Small intestine (tissue), 7 donors: ENCODE data around the gene SEC61B. TPM values are rescaled to one million over a fixed set of nuclear protein-coding genes. Genes with fewer than 3 reads are reported as not detected.
"Not testable (repeated sequence)": the region's sequence is repeated elsewhere in the genome, so short reads cannot be mapped to it uniquely, and the experiment has no call there.

Experiments used
- DNase-seq, 2 donors: peaks; one replicate each; pipeline versions ENCODE4 v3.0.0 to v3.0.0-alpha.2; 2013
- FAIRE-seq: peaks from 2 replicates; lab custom pipeline; 2012; peaks lifted over from hg19 to GRCh38; lab: Jason Lieb, UNC
- H3K27ac ChIP-seq, 3 donors: one replicate each; pipeline ENCODE4 v1.5.1; 2013; ENCODE audit warnings: low read length in 2 of 3, mild to moderate bottlenecking in 2 of 3, control low read depth in 1 of 3, inconsistent platforms in 1 of 3, low read depth in 1 of 3, moderate library complexity in 1 of 3
- H3K27me3 ChIP-seq, 3 donors: one replicate each; pipeline ENCODE4 v1.6.1; 2013; ENCODE audit warnings: low read length in 3 of 3, inconsistent platforms in 1 of 3; ENCODE audit not compliant: control insufficient read depth in 3 of 3, insufficient read depth in 3 of 3
- H3K36me3 ChIP-seq, 3 donors: one replicate each; pipeline ENCODE4 v1.6.1; 2013; ENCODE audit warnings: low read length in 3 of 3, inconsistent platforms in 1 of 3, low read depth in 1 of 3, mild to moderate bottlenecking in 1 of 3, moderate library complexity in 1 of 3; ENCODE audit not compliant: control insufficient read depth in 3 of 3, insufficient read depth in 2 of 3
- H3K4me1 ChIP-seq, 3 donors: one replicate each; pipeline ENCODE4 v1.6.1; 2013; ENCODE audit warnings: low read length in 2 of 3, inconsistent platforms in 1 of 3, low read depth in 1 of 3, mild to moderate bottlenecking in 1 of 3, moderate library complexity in 1 of 3; ENCODE audit not compliant: control insufficient read depth in 3 of 3, insufficient read depth in 2 of 3
- H3K4me3 ChIP-seq, 3 donors: one replicate each; pipeline ENCODE4 v1.5.1; 2013; ENCODE audit warnings: low read length in 3 of 3, control low read depth in 1 of 3, inconsistent platforms in 1 of 3, low read depth in 1 of 3, mild to moderate bottlenecking in 1 of 3, moderate library complexity in 1 of 3
- H3K9me3 ChIP-seq, 2 donors: one replicate each; pipeline ENCODE4 v1.6.1; 2013; ENCODE audit warnings: low read depth in 1 of 2, low read length in 1 of 2; ENCODE audit not compliant: control insufficient read depth in 2 of 2, insufficient read depth in 1 of 2
- WGBS, 3 donors: extraction: QIAGEN DNeasy Blood & Tissue Kit; methylation state at CpG; one replicate each; pipeline ENCODE4 v1.1.7; 2013; 5-methylcytosine and 5-hydroxymethylcytosine counted together
- polyA plus RNA-seq, 4 donors: library from polyadenylated mRNA; stranded (reverse) in 3 of 4; unstranded in 1 of 4; fragments of 200-250 nt in 3 of 4; fragments of 120-200 nt in 1 of 4; gene quantifications; one replicate each; pipeline versions ENCODE4 v1.2.1 to v1.2.3, GENCODE V29; 2013
- donor health status: healthy with polysubstance abuse.
- donor health status: control.
- donor health status: control.
- donor health status: Bipolar disorder and iron deficiency.
- donor health status: healthy.

Gene SEC61B
- polyA plus RNA-seq, 4 donors, result 191 to 382 (median 281) TPM

DNA sequence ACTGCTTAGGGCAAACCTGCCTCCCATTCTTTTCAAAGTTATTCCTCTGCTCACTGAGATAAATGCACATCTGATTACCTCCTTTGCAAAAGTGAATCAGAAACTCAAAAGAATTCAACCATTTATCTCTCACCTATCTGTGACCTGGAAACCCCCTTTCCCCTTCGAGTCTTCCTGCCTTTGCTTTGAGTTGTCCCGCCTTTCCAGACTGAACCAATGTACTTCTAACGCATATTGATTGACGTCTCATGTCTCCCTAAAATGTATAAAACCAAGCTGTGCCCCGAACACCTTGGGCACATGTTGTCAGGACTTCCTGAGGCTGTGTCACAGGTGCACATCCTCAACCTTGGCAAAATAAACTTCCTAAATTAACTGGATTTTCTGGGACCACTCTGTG is 25.6 kb upstream of the SEC61B start:
- not testable (repeated sequence) for FAIRE-seq

DNA sequence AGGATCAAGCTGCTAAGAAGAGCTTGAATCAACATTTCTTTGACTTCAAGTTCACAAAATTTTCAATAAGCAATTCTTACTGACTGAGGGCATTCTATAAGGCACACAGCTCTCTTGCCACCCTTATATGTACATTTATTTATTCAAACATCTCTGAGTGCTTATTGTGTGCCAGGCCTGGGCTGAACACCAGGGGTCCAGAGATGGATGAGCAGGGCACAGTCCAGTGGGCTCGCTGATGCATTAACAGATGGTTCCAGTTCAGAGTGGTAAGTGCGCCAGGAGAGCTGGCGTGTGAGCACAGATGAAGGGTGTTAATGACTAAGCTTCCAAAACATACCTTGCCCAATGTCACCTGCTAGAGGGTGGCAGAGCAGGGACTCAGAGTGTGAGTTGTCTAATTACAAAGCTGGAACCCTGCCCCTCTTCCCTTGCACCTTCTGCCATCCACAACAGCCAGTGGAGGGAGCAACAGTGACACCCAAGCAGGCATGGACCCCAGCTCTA is 24.9 kb upstream of the SEC61B start:
- H3K27me3 ChIP-seq, result peaks cover 0 to 3% (median 0%) of the 10 kb centered on the region in 3 donors
- WGBS, 3 donors, result 90 to 97% (median 94%) methylated on average over 3 of the region's 3 CpGs
- H3K4me3 ChIP-seq, result no peak overlapping the region
- H3K9me3 ChIP-seq, result no peaks in the 10 kb centered on the region
- H3K27ac ChIP-seq, result no peak overlapping the region
- FAIRE-seq (no peak), DNase-seq (no peak)
- H3K4me1 ChIP-seq, result no peaks in the 10 kb centered on the region
- no peaks in the 10 kb centered on the region for H3K36me3 ChIP-seq

More for the DNA sequence above, 25.6 kb upstream of the SEC61B start:
- not testable (repeated sequence) for H3K4me1 ChIP-seq, DNase-seq, H3K36me3 ChIP-seq, H3K27me3 ChIP-seq, H3K4me3 ChIP-seq, H3K27ac ChIP-seq, H3K9me3 ChIP-seq
- 79 to 88% (median 86%) methylated on average over 5 of the region's 5 CpGs for whole genome bisulfite sequencing, 3 donors

DNA sequence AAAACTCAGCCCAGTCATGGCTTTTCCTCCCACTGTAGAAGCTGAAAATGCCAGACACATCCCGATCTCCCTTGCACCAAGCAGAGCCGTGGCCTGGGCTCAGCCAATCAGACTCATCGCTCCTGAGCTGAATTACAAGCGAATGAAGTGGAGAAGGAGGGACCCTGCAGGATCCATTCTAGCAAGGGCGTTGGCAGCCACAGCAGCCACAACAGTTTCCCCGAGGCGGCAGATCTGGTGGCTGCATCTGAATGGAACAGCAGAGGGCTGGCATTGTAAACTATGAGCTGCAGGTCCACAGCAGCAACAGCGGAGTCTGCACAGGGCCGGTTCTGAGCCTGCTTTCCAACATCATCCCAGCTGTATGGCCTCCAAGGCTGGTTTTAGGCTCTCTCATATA is 24.1 kb upstream of the SEC61B start:
- Histone ChIP-seq H3K4me3 (no peak overlapping the region), H3K9me3 (no peaks in the 10 kb centered on the region), H3K36me3 (no peaks in the 10 kb centered on the region), H3K27me3 (peaks cover 0 to 3% (median 0%) of the 10 kb centered on the region in 3 donors), H3K4me1 (no peaks in the 10 kb centered on the region), H3K27ac (no peak overlapping the region)
- FAIRE-seq (no peak), DNase-seq (no peak)
- WGBS, 3 donors, result 74 to 88% (median 79%) methylated on average over 9 of the region's 9 CpGs

DNA sequence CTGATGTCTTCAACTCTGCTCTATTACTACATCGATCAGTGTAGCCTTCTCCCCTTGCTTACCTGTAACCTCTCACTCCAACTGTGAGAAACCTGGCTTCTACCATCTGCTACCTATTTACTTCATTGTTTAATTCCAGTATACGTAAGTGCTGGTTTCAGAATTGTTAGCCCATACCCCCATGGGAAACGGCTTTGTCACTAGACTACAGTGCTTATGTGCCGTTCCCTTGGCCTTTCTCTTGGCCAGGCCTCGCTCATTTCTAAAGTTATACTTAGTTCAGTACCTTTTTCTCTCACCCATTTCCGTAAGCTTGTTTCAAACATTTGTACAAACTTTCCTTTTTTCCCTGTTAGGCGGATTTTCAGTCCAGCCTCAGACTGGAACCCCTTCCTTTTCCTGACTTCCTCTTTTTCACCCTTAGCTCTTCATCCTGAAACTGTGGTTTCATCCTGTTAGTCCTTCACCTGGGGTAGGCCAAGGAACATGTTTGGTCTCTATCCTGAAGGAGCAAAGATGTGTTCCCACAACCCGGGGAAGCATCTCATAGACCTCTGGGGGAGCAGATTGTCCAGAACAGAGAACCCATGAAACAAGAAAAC is 22.0 kb upstream of the SEC61B start:
- no peaks in the 10 kb centered on the region for H3K9me3 ChIP-seq
- no peaks in the 10 kb centered on the region for H3K36me3 ChIP-seq
- H3K27ac ChIP-seq, result no peak overlapping the region
- H3K4me3 ChIP-seq, result no peak overlapping the region
- DNase-seq (no peak), FAIRE-seq (no peak)
- H3K27me3 ChIP-seq, result peaks cover 0 to 3% (median 0%) of the 10 kb centered on the region in 3 donors
- no peaks in the 10 kb centered on the region for H3K4me1 ChIP-seq
- WGBS, 3 donors, result 86 to 91% (median 90%) methylated on average over 8 of the region's 8 CpGs

DNA sequence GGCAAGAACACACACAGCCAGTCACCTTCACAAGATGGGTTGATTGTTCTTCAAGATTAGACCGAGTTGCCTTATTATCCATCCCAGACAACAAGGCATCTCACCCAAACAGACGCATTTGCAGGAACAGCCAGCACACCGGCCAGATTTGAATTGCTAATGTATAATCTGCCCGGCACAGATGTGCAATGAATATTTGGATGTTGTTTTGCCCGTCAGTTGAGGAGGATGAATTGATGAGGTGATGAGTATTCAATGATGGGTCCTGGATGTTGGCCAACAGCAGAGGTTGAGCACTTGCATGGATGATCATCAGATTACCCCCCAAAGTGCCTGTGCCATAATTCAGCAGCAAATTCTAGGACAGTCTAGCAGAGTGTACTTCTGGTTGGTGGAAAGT is 20.5 kb upstream of the SEC61B start:
- H3K27me3 ChIP-seq, result peaks cover 0 to 3% (median 0%) of the 10 kb centered on the region in 3 donors
- H3K27ac ChIP-seq, result no peak overlapping the region
- FAIRE-seq (no peak), DNase-seq (no peak)
- WGBS, 3 donors, result 77 to 79% (median 77%) methylated on average over 5 of the region's 5 CpGs
- no peak overlapping the region for H3K4me3 ChIP-seq
- no peaks in the 10 kb centered on the region for H3K4me1 ChIP-seq
- no peaks in the 10 kb centered on the region for H3K36me3 ChIP-seq
- H3K9me3 ChIP-seq, result no peaks in the 10 kb centered on the region

DNA sequence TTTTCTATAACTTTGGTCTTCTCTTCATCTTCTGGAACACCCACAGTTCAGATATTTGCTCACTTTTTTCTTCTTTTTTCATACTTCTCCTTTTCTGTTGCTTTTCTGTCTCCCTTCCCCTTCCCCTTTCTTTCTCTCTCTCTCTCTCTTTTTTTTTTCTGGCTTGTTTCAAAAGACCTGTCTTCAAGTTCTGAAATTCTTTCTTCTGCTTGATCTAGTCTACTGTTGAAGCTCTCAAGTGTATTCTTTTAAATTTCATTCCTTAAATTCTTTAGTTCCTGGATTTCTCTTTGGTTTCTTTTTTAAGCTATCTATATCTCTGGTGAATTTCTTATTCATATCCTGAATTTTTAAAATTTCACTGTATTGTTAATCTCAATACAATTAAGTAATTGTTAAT is 11.5 kb upstream of the SEC61B start:
- DNase-seq (no peak), FAIRE-seq (no peak)
- Histone ChIP-seq H3K4me1 (no peaks in the 10 kb centered on the region), H3K27me3 (no peaks in the 10 kb centered on the region), H3K4me3 (no peak overlapping the region), H3K36me3 (no peaks in the 10 kb centered on the region), H3K27ac (no peak overlapping the region), H3K9me3 (peaks cover 0 to 24% of the 10 kb centered on the region in 2 donors)

DNA sequence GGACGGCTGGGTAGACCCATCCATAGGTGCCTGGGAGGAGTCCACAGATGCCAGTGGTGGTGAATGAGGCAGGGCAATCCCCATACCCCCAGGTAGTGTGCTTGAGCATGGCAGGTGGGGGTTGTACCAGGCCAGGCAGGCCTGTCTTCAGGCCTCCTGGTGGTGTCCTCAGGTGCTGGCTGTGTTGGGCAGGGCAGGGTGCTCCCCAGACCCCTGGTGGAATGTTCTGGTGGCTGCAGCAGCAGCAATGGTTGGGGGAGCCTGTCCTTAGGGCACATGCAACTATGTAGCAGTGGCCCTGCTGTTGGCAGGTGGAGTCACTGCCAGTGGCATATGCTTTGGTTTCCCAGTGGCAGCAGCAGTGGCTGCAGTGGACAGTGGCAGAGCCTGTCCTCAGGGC is 10.3 kb upstream of the SEC61B start:
- DNase-seq (no peak), FAIRE-seq (no peak)
- WGBS, 3 donors, result 97 to 100% (median 100%) methylated on average over 1 of the region's 1 CpG
- Histone ChIP-seq H3K27me3 (no peaks in the 10 kb centered on the region), H3K9me3 (peaks cover 0 to 23% of the 10 kb centered on the region in 2 donors), H3K4me3 (no peak overlapping the region), H3K36me3 (no peaks in the 10 kb centered on the region), H3K4me1 (no peaks in the 10 kb centered on the region), H3K27ac (no peak overlapping the region)

DNA sequence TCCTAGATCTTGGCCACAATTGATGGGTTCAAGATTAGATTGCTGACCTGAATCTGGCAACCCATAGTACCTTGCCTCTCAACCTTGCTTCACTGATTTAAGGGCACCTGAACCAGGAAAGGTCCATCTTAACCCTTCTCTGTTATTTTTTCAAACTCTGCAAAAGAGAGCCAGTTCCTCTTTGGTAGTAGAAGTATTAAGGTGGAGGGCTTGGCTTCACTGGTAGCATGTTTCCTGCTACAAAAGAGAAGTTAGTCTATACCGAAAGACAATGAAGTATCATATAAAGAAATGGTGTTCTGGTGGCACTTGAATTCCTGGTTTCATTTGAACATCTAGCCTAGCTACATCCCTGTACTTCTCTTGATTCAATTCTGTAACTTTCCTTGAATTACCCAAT is 8.9 kb upstream of the SEC61B start:
- peaks cover 0 to 20% of the 10 kb centered on the region in 2 donors for H3K9me3 ChIP-seq
- H3K4me1 ChIP-seq, result no peaks in the 10 kb centered on the region
- 80 to 91% (median 83%) methylated on average over 1 of the region's 1 CpG for WGBS, 3 donors
- FAIRE-seq, result no peak
- H3K4me3 ChIP-seq, result no peak overlapping the region
- peaks cover 0 to 4% (median 3%) of the 10 kb centered on the region in 3 donors for H3K36me3 ChIP-seq
- no peak overlapping the region for H3K27ac ChIP-seq
- DNase-seq, result no peak
- H3K27me3 ChIP-seq, result no peaks in the 10 kb centered on the region

DNA sequence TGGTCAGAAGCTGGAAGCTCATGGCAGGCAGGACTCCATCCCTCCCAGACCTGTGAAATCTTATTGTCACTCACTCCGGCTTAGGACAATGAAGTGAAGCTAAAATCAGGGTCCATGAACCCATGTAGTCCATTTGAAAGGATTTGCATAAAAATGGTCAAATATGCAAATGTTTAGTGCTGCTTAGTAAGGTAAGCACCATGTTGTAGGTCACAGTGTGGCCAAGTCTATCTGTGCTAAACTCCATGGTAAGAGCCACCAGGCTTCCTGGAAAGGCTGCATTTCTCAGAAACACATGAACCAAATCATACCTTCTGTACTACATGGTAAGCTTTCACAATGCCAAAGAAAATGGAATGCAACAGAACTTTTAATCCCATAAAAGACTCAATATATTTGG is 6.0 kb upstream of the SEC61B start:
- DNase-seq (no peak), FAIRE-seq (no peak)
- Histone ChIP-seq H3K4me1 (peaks cover 0 to 3% (median 2%) of the 10 kb centered on the region in 3 donors), H3K27ac (no peak overlapping the region), H3K9me3 (peaks cover 0 to 16% of the 10 kb centered on the region in 2 donors), H3K27me3 (no peaks in the 10 kb centered on the region), H3K4me3 (no peak overlapping the region), H3K36me3 (peaks cover 0 to 9% (median 3%) of the 10 kb centered on the region in 3 donors)
- 97 to 100% (median 100%) methylated on average over 1 of the region's 1 CpG for WGBS, 3 donors
